ENCODE measurements around the gene APEX2. TPM values are rescaled to one million over a fixed set of nuclear protein-coding genes. Genes with fewer than 3 reads are reported as not detected.

Gene APEX2
- total and polyA plus RNA-seq, 3 donors from 2014 or later: 10.4 to 16.6 (median 13.1) TPM

- no peaks in the 10 kb centered on the region for H3K36me3 ChIP-seq (ENCODE audit: low read depth, missing control alignments)
- H3K4me3 ChIP-seq: no peak overlapping the region
- H3K9me3 ChIP-seq: no peaks in the 10 kb centered on the region
- no peak overlapping the region for H3K27ac ChIP-seq
- H3K4me1 ChIP-seq: no peaks in the 10 kb centered on the region
- H3K27me3 ChIP-seq: no peaks in the 10 kb centered on the region
- intact Hi-C loops (cut with DNase I; ENCODE audit: low total_unique reads): no loop called here
- DNase-seq: no peak
- WGBS, 2 donors: 83 to 95% methylated on average over 2 of the region's 2 CpGs
- TF ChIP-seq POLR2A (IDR thresholded peaks at IDR 0.05) (no peak), CTCF (IDR thresholded peaks at IDR 0.05) (no peak)
These were observed 8.5 kb upstream of the APEX2 start for GRCh38 chrX:54991706-54992105.

- Histone ChIP-seq H3K9me3 (no peaks in the 10 kb centered on the region), H3K36me3 (ENCODE audit: low read depth, missing control alignments) (no peaks in the 10 kb centered on the region), H3K27ac (no peak overlapping the region), H3K4me3 (no peak overlapping the region), H3K27me3 (no peaks in the 10 kb centered on the region), H3K4me1 (no peaks in the 10 kb centered on the region)
- intact Hi-C loops (cut with DNase I; ENCODE audit: low total_unique reads): no loop called here
- no peak for TF ChIP-seq POLR2A (IDR thresholded peaks at IDR 0.05)
- TF ChIP-seq CTCF (IDR thresholded peaks at IDR 0.05): no peak
- 100% methylated on average over 1 of the region's 1 CpG; no CpG with 5 or more reads in 1 of the 2 donors for WGBS, 2 donors
- no peak for DNase-seq
These were observed 7.1 kb upstream of the APEX2 start for GRCh38 chrX:54992911-54993622.

- Histone ChIP-seq H3K27me3 (no peaks in the 10 kb centered on the region), H3K27ac (no peak within 1 kb of the TSS), H3K36me3 (ENCODE audit: low read depth, missing control alignments) (no peaks in the 10 kb centered on the region), H3K9me3 (no peaks in the 10 kb centered on the region), H3K4me1 (no peaks in the 10 kb centered on the region), H3K4me3 (no peak within 1 kb of the TSS)
- TF ChIP-seq CTCF (IDR thresholded peaks at IDR 0.05) (no peak), POLR2A (IDR thresholded peaks at IDR 0.05) (no peak)
- DNase-seq: no peak
- 100% methylated on average over 1 to 2 of the region's 2 CpGs for WGBS, 2 donors
- intact Hi-C loops (cut with DNase I; ENCODE audit: low total_unique reads): no loop called here
These were observed 6.1 kb upstream of the APEX2 start, which contains the start of gene PFKFB1 for GRCh38 chrX:54994099-54994498. TSS of gene PFKFB1 (minus strand) at chrX:54994188. CDS start at chrX:54994007, 181 bp downstream.

- Histone ChIP-seq H3K4me1 (no peaks in the 10 kb centered on the region), H3K9me3 (no peaks in the 10 kb centered on the region), H3K27ac (no peak overlapping the region), H3K27me3 (no peaks in the 10 kb centered on the region), H3K4me3 (no peak overlapping the region), H3K36me3 (ENCODE audit: low read depth, missing control alignments) (no peaks in the 10 kb centered on the region)
- 87 to 96% methylated on average over 4 to 6 of the region's 6 CpGs for WGBS, 2 donors
- intact Hi-C loops (cut with DNase I; ENCODE audit: low total_unique reads): no loop called here
- DNase-seq: no peak
- TF ChIP-seq POLR2A (IDR thresholded peaks at IDR 0.05) (no peak), CTCF (IDR thresholded peaks at IDR 0.05) (no peak)
These were observed 5.4 kb upstream of the APEX2 start for GRCh38 chrX:54994668-54995351.

Data from testis (tissue), 3 donors.